PC-3 (cell line): ENCODE results near the gene RHBDD2. TPM values are rescaled to one million over a fixed set of nuclear protein-coding genes. Genes with fewer than 3 reads are reported as not detected.

Source experiments
- ATAC-seq: fragments of 200-7000 bp; cut with Tn5 transposase; 2 replicates; pipeline ENCODE4 v1.9.1; 2020; ENCODE audit warnings: mild to moderate bottlenecking, moderate library complexity
- BruUV-seq: library from RNA; stranded (reverse); fragments of 400-500 nt; replicated peaks from 2 replicates; lab custom pipeline; 2021; lab: Mats Ljungman, UMichigan
- CTCF ChIA-PET: fragments of 300-600 bp; sonication (Branson Sonifier 250); formaldehyde crosslinking; loops from one replicate; lab custom pipeline; 2022; ENCODE audit warnings: antibody characterized with exemption; lab: Charles Lee
- POLR2A ChIA-PET: fragments of 300-600 bp; sonication (Branson Sonifier 250); formaldehyde crosslinking; loops from one replicate; lab custom pipeline; 2022; ENCODE audit warnings: antibody characterized with exemption; ENCODE audit not compliant: unreplicated experiment; lab: Charles Lee
- DNase-seq: peaks from one replicate; pipeline ENCODE4 v3.0.0-alpha.2; 2015
- H2AFZ ChIP-seq: fragments of 300-600 bp; sonication (generic); 2 replicates; pipeline ENCODE4 v1.6.0; 2016; ENCODE audit warnings: antibody characterized with exemption, low read length
- H3F3A ChIP-seq: fragments of 300-600 bp; sonication (generic); one replicate; pipeline ENCODE4 v1.6.0; 2017; ENCODE audit warnings: antibody characterized with exemption, low read length, control low read depth, mild to moderate bottlenecking; ENCODE audit not compliant: unreplicated experiment
- H3K27ac ChIP-seq: fragments of 300-600 bp; sonication (generic); 2 replicates; pipeline ENCODE4 v1.5.1; 2016; ENCODE audit warnings: mild to moderate bottlenecking, low read length
- H3K27me3 ChIP-seq: fragments of 300-600 bp; sonication (generic); 2 replicates; pipeline ENCODE4 v1.6.1; 2016; ENCODE audit warnings: low read length, mixed read lengths
- H3K36me3 ChIP-seq: fragments of 300-600 bp; sonication (generic); 2 replicates; pipeline ENCODE4 v1.6.1; 2016; ENCODE audit warnings: low read depth, mixed run types, low read length, mixed read lengths
- H3K4me1 ChIP-seq: fragments of 300-600 bp; sonication (generic); 2 replicates; pipeline ENCODE4 v1.5.1; 2016; ENCODE audit warnings: low read length; ENCODE audit not compliant: insufficient read depth
- H3K4me2 ChIP-seq: fragments of 300-600 bp; sonication (generic); 2 replicates; pipeline ENCODE4 v1.6.0; 2016; ENCODE audit warnings: low read length
- H3K4me3 ChIP-seq: fragments of 300-600 bp; sonication (generic); 2 replicates; pipeline ENCODE4 v1.5.1; 2016; ENCODE audit warnings: mild to moderate bottlenecking, low read length, mixed read lengths
- H3K79me2 ChIP-seq: fragments of 300-600 bp; sonication (generic); 2 replicates; pipeline ENCODE4 v1.6.1; 2017; ENCODE audit warnings: low read length, mixed read lengths
- H3K9ac ChIP-seq: fragments of 300-600 bp; sonication (generic); 2 replicates; pipeline ENCODE4 v1.6.0; 2016; ENCODE audit warnings: mild to moderate bottlenecking, low read length
- H3K9me2 ChIP-seq: fragments of 300-600 bp; sonication (generic); replicated peaks from 2 replicates; pipeline ENCODE4 v1.6.1; 2016; ENCODE audit warnings: mixed run types, low read length, mixed read lengths
- H3K9me3 ChIP-seq: fragments of 300-600 bp; sonication (generic); 2 replicates; pipeline ENCODE4 v1.6.1; 2016; ENCODE audit warnings: low read length, mixed read lengths
- H4K20me1 ChIP-seq: fragments of 300-600 bp; sonication (generic); 2 replicates; pipeline ENCODE4 v1.6.1; 2016; ENCODE audit warnings: low read length, mixed read lengths
- CTCF ChIP-seq: fragments of 300-600 bp; sonication (generic); conservative IDR thresholded peaks from 2 replicates; pipeline ENCODE4 v1.5.1; 2017; ENCODE audit warnings: antibody characterized with exemption, low read depth, mild to moderate bottlenecking, low read length
- EZH2 ChIP-seq: fragments of 300-600 bp; sonication (generic); IDR thresholded peaks from one replicate; pipeline ENCODE4 v1.6.1; 2017; ENCODE audit warnings: antibody characterized with exemption, mild to moderate bottlenecking, low read length; ENCODE audit not compliant: unreplicated experiment
- EZH2phosphoT487 ChIP-seq: fragments of 300-600 bp; sonication (generic); IDR thresholded peaks from 2 replicates; pipeline ENCODE4 v1.6.1; 2018; ENCODE audit warnings: mild to moderate bottlenecking, antibody characterized with exemption, low read length, borderline replicate concordance
- intact Hi-C: fragments of 100-400 bp; cut with micrococcal nuclease; formaldehyde crosslinking; loops from 2 replicates; pipeline ENCODE4 v1.9.0; 2023
- total RNA-seq: library from RNA; depleted of rRNA; stranded (reverse); fragments of >200 nt; gene quantifications from 2 replicates; pipeline ENCODE4 v1.2.3, GENCODE V29; 2014

RHBDD2 gene
- total RNA-seq, 1 experiment from 2014 or later: 42.7 TPM

- no peaks in the 10 kb centered on the region for H3K9me3 ChIP-seq
- TF ChIP-seq CTCF (no peak), EZH2phosphoT487 (no peak), EZH2 (no peak)
- peaks cover 15% of the 10 kb centered on the region for H3K4me1 ChIP-seq
- H2AFZ ChIP-seq: no peak overlapping the region
- ATAC-seq (no peak), DNase-seq (no peak)
- no peaks in the 10 kb centered on the region for H3F3A ChIP-seq
- H3K9me2 ChIP-seq: no peaks in the 10 kb centered on the region
- ChIA-PET POLR2A (no interaction called here), CTCF (no interaction called here)
- no peak overlapping the region for H3K27ac ChIP-seq
- no peak overlapping the region for H3K4me2 ChIP-seq
- no peaks in the 10 kb centered on the region for H4K20me1 ChIP-seq
- no peak overlapping the region for H3K9ac ChIP-seq
- intact Hi-C loops: no loop called here
- H3K4me3 ChIP-seq: no peak overlapping the region
- H3K27me3 ChIP-seq: no peaks in the 10 kb centered on the region
- no TSS peak for BruUV-seq
- no peaks in the 10 kb centered on the region for H3K79me2 ChIP-seq
- H3K36me3 ChIP-seq: no peaks in the 10 kb centered on the region
These were observed 38.8 kb upstream of the RHBDD2 start for GRCh38 chr7:75840029-75840428.

- no peaks in the 10 kb centered on the region for H3K36me3 ChIP-seq
- H3K9me2 ChIP-seq: no peaks in the 10 kb centered on the region
- H3K9ac ChIP-seq: no peak overlapping the region
- H3K4me1 ChIP-seq: peaks cover 15% of the 10 kb centered on the region
- ChIA-PET POLR2A (no interaction called here), CTCF (no interaction called here)
- H3K9me3 ChIP-seq: no peaks in the 10 kb centered on the region
- peak; percentile 92 for ATAC-seq
- peak overlapping the region; percentile 63 for H3K4me2 ChIP-seq
- DNase-seq: peak; percentile 84
- no peaks in the 10 kb centered on the region for H3K27me3 ChIP-seq
- no peaks in the 10 kb centered on the region for H3F3A ChIP-seq
- H2AFZ ChIP-seq: no peak overlapping the region
- no peaks in the 10 kb centered on the region for H4K20me1 ChIP-seq
- intact Hi-C loops: loop anchor here (1.0 kb wide), 1 partner anchor 67 kb away; no protein-coding TSS in a partner anchor
- TF ChIP-seq EZH2 (no peak), EZH2phosphoT487 (no peak), CTCF (no peak)
- no TSS peak for BruUV-seq
- no peaks in the 10 kb centered on the region for H3K79me2 ChIP-seq
- peak overlapping the region; percentile 11; the same call in 1 of the 2 replicates for H3K4me3 ChIP-seq
- H3K27ac ChIP-seq: peak overlapping the region; percentile 55
These were observed 35.9 kb upstream of the RHBDD2 start for GRCh38 chr7:75842836-75843446.

GRCh38 chr7:75843613-75844116 lies 35.2 kb upstream of the RHBDD2 start:
- POLR2A ChIA-PET: no interaction called here
- Histone ChIP-seq H3K9me2 (no peaks in the 10 kb centered on the region), H3K4me3 (no peak overlapping the region), H3K36me3 (no peaks in the 10 kb centered on the region), H3K27me3 (no peaks in the 10 kb centered on the region), H3K9me3 (no peaks in the 10 kb centered on the region), H3K27ac (0 out of 2 replicates have a peak overlapping the region, but pooled peaks have one; percentile 27), H3F3A (no peaks in the 10 kb centered on the region), H3K9ac (no peak overlapping the region), H3K4me1 (peaks cover 15% of the 10 kb centered on the region), H3K79me2 (no peaks in the 10 kb centered on the region), H3K4me2 (no peak overlapping the region), H4K20me1 (no peaks in the 10 kb centered on the region), H2AFZ (no peak overlapping the region)
- DNase-seq: no peak
- no peak for TF ChIP-seq EZH2phosphoT487
- no peak for TF ChIP-seq CTCF
- TF ChIP-seq EZH2: no peak
- BruUV-seq: no TSS peak
- CTCF ChIA-PET: no interaction called here
- no peak for ATAC-seq
- intact Hi-C loops: loop anchor here (1.0 kb wide), 1 partner anchor 67 kb away; no protein-coding TSS in a partner anchor
